ENCODE results near the gene TRAFD1.
A peak's percentile ranks its signal among the peaks of the same experiment; 100 is the strongest.

Gene TRAFD1

GRCh38 chr12:112167718-112168525 is 42.6 kb downstream of the TRAFD1 start:
- ATAC-seq (ENCODE audit: low read depth): no peak
- no peaks in the 10 kb centered on the region for H3K9me3 ChIP-seq (ENCODE audit: severe bottlenecking)

GRCh38 chr12:112168561-112168971 is 43.2 kb downstream of the TRAFD1 start:
- Histone ChIP-seq H3K27ac (ENCODE audit: poor library complexity, severe bottlenecking) (no peak overlapping the region), H3K4me1 (ENCODE audit: insufficient read depth, poor library complexity, severe bottlenecking) (no peaks in the 10 kb centered on the region), H3K9me3 (ENCODE audit: severe bottlenecking) (no peaks in the 10 kb centered on the region), H3K27me3 (ENCODE audit: insufficient read depth, poor library complexity, severe bottlenecking) (no peaks in the 10 kb centered on the region), H3K36me3 (ENCODE audit: low read depth) (peaks cover 6% of the 10 kb centered on the region; the same call in 1 of the 2 replicates), H3K4me3 (ENCODE audit: severe bottlenecking) (no peak overlapping the region)
- TF ChIP-seq, protein P1, sequence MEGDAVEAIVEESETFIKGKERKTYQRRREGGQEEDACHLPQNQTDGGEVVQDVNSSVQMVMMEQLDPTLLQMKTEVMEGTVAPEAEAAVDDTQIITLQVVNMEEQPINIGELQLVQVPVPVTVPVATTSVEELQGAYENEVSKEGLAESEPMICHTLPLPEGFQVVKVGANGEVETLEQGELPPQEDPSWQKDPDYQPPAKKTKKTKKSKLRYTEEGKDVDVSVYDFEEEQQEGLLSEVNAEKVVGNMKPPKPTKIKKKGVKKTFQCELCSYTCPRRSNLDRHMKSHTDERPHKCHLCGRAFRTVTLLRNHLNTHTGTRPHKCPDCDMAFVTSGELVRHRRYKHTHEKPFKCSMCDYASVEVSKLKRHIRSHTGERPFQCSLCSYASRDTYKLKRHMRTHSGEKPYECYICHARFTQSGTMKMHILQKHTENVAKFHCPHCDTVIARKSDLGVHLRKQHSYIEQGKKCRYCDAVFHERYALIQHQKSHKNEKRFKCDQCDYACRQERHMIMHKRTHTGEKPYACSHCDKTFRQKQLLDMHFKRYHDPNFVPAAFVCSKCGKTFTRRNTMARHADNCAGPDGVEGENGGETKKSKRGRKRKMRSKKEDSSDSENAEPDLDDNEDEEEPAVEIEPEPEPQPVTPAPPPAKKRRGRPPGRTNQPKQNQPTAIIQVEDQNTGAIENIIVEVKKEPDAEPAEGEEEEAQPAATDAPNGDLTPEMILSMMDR (IDR thresholded peaks at IDR 0.05; ENCODE audit: poor library complexity, severe bottlenecking): no peak
- DNase-seq (ENCODE audit: low spot score) (no peak), ATAC-seq (ENCODE audit: low read depth) (0 out of 3 replicates have a peak, but pooled peaks have one; percentile 15)

More at GRCh38 chr12:112167718-112168525, 42.6 kb downstream of the TRAFD1 start:
- TF ChIP-seq, protein P1 (IDR thresholded peaks at IDR 0.05; ENCODE audit: poor library complexity, severe bottlenecking): no peak
- Histone ChIP-seq H3K4me3 (ENCODE audit: severe bottlenecking) (no peak overlapping the region), H3K36me3 (ENCODE audit: low read depth) (peaks cover 6% of the 10 kb centered on the region; the same call in 1 of the 2 replicates), H3K4me1 (ENCODE audit: insufficient read depth, poor library complexity, severe bottlenecking) (no peaks in the 10 kb centered on the region), H3K27me3 (ENCODE audit: insufficient read depth, poor library complexity, severe bottlenecking) (no peaks in the 10 kb centered on the region), H3K27ac (ENCODE audit: poor library complexity, severe bottlenecking) (no peak overlapping the region)
- DNase-seq (ENCODE audit: low spot score): no peak

DNA sequence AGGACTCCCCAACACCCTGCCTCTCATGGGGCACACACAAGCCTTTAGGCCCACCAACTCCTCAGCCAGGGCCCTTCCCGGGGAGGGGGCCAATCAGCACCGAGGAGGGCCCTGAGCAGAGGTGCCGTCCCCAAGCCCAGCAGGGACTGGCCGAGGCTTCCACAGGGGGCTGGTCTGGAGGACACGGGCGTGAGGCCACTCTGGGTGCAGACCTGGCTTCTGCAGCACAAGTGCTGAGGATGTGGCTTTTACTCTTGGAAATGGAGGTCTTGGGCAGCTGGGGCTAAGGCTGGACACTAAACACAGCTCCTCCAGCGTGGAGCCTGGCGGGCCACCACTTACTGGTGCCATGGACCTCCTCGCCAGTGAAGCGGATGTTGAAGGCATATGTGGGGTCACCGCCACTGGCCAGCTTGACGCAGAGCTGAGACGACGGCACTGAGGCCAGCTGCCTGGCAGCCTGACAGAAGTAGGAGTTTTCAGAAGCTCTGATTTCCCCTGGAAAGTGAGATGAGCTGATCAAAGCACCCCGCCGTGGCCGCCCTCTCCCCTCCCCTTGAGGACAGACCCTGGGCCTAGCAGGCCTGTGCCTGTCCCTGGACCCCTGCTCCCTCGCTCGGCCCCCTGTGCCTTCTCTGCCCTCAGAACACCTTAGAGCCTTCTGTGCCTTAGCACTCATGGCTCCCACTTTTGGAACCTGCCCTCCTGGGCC is 44.0 kb downstream of the TRAFD1 start:
- Histone ChIP-seq H3K4me3 (ENCODE audit: severe bottlenecking) (no peak overlapping the region), H3K27ac (ENCODE audit: poor library complexity, severe bottlenecking) (no peak overlapping the region), H3K4me1 (ENCODE audit: insufficient read depth, poor library complexity, severe bottlenecking) (no peaks in the 10 kb centered on the region), H3K9me3 (ENCODE audit: severe bottlenecking) (no peaks in the 10 kb centered on the region), H3K27me3 (ENCODE audit: insufficient read depth, poor library complexity, severe bottlenecking) (no peaks in the 10 kb centered on the region), H3K36me3 (ENCODE audit: low read depth) (peaks cover 6% of the 10 kb centered on the region; the same call in 1 of the 2 replicates)
- DNase-seq (ENCODE audit: low spot score) (no peak), ATAC-seq (ENCODE audit: low read depth) (no peak; the same call in 2 of the 3 replicates)
- TF ChIP-seq, protein P1 (IDR thresholded peaks at IDR 0.05; ENCODE audit: poor library complexity, severe bottlenecking): no peak

GRCh38 chr12:112169966-112170365 is 44.6 kb downstream of the TRAFD1 start:
- TF ChIP-seq, protein P1 (IDR thresholded peaks at IDR 0.05; ENCODE audit: poor library complexity, severe bottlenecking): no peak
- no peaks in the 10 kb centered on the region for H3K4me1 ChIP-seq (ENCODE audit: insufficient read depth, poor library complexity, severe bottlenecking)
- no peak for DNase-seq (ENCODE audit: low spot score)
- H3K27me3 ChIP-seq (ENCODE audit: insufficient read depth, poor library complexity, severe bottlenecking): no peaks in the 10 kb centered on the region
- H3K27ac ChIP-seq (ENCODE audit: poor library complexity, severe bottlenecking): no peak overlapping the region
- ATAC-seq (ENCODE audit: low read depth): no peak
- peaks cover 9% of the 10 kb centered on the region; the same call in 1 of the 2 replicates for H3K36me3 ChIP-seq (ENCODE audit: low read depth)
- H3K9me3 ChIP-seq (ENCODE audit: severe bottlenecking): no peaks in the 10 kb centered on the region
- no peak overlapping the region for H3K4me3 ChIP-seq (ENCODE audit: severe bottlenecking)
